ENCODE results near the gene GRK3.

The GRK3 gene

GRCh38 chr22:25669253-25670069 is 105.0 kb downstream of the GRK3 start:
- DNase-seq = no peak

- no peak for DNase-seq
Observed at GRCh38 chr22:25670070-25670461, 105.6 kb downstream of the GRK3 start.

DNA sequence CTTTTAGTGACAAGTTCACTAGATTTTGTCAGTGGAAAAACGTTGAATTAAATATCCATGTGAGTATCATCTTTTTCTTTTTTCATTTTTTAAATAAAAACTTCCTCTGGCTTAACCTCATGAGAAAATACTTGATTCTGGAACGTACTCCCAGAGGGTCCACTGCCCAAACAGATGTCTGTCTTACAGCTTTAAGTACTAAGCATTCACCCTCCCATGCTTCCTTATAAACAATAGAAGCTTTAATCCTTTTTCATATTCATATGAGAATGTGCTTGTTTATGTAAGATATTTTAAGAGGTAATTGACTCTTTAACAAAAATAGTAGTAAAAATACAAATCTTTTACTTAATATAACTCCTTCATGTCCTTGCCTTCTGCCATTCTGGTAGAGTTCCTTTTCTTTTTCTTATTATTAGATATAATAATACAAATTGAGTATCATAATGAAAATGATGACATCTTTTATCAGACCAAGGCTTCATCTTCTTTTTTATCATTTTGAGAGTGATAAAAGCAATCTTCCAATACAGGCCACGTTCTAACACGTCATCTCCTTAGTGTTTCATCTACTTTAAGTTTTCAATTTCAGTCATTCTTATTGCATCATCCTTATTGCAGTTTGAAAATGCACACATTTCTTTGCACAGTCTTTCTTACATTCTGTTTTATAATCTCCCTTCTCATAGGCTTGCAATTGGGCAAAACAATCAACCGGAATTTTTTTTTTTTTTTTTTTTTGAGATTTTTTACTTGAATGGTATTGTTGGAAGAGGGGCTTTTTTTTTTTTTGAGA is 108.0 kb downstream of the GRK3 start:
- DNase-seq = no peak

- DNase-seq = no peak
Observed at GRCh38 chr22:25673713-25674112, 109.2 kb downstream of the GRK3 start.

DNA sequence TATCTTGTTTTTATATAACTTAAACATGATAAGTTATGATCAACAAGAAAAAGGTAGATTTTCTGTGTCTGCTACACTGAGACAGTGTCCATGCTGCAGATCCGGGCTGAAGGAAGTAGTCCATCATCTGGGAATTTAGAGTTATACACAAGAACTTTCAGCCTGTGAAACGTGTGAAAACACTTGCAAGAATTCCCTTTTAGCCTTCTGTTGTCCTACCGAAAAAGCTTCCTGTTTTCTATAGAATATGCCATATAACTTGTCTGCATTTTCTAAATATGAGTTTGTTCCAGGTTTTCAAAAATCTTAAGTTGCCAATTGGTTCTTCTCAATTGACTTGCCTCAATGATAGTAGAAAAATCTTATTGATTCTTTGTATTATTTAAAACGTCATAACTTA is 113.2 kb downstream of the GRK3 start:
- no peak for DNase-seq

DNA sequence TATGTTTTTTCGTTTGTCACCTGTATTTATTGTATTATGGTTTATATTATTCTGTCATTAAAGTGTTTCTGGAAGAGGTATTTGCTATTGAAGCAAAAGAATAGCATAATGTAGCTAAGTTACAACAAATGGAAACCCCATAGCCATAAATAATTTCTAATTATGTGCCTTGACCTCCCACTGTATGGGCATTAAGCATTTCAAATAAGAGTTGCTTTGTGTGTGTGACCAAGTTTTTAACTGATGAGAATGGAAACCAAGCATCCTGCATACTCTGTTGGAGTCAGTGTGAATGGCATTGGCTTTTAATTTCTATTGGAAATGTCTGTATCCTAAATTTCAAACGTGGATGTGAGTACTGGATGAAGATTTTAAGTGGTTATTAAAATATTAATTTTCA is 115.6 kb downstream of the GRK3 start:
- DNase-seq = no peak

GRCh38 chr22:25680956-25681355 is 116.5 kb downstream of the GRK3 start:
- DNase-seq = no peak

DNA sequence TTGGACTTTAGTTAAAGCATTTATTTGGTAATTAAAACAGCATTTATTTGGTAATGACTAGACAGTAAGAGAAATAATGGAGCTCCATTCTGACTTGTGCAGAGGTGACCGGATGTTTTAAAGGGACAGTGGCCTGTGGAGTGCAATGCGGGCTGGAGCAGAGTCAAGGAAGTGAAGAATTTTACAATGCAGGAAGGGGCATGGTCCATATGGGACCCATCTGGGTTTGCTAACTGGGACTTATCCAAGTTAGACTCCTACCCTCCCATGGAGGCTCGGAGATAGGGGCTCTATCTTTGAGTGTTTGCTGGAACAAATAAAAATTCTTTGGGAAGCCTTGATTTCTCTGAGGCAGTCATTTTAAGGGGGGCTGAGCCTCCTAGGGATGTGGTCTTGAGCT is 117.6 kb downstream of the GRK3 start:
- no peak for DNase-seq

GRCh38 chr22:25688627-25689026 is 124.2 kb downstream of the GRK3 start:
- no peak for DNase-seq

DNA sequence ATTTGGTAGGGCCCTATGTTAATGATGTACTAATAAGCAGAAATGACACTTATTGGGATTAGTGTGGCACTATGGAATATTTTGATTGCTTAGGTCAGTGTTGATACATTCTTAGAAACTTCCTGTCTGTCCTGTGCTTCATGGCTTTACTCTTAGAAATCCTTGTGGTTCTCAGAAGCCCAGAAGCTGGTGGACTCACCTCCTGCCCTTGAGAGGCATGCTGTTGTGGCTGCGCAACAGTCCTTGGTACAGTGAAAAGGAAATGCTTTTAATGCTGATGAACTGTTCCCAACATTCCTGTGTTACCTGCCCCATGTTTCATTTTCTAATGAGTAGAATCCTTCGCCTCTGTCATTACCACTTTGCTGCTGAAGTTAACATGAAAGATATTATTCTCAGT is 125.2 kb downstream of the GRK3 start:
- no peak for DNase-seq

GRCh38 chr22:25690798-25691197 is 126.3 kb downstream of the GRK3 start:
- no peak for DNase-seq

DNA sequence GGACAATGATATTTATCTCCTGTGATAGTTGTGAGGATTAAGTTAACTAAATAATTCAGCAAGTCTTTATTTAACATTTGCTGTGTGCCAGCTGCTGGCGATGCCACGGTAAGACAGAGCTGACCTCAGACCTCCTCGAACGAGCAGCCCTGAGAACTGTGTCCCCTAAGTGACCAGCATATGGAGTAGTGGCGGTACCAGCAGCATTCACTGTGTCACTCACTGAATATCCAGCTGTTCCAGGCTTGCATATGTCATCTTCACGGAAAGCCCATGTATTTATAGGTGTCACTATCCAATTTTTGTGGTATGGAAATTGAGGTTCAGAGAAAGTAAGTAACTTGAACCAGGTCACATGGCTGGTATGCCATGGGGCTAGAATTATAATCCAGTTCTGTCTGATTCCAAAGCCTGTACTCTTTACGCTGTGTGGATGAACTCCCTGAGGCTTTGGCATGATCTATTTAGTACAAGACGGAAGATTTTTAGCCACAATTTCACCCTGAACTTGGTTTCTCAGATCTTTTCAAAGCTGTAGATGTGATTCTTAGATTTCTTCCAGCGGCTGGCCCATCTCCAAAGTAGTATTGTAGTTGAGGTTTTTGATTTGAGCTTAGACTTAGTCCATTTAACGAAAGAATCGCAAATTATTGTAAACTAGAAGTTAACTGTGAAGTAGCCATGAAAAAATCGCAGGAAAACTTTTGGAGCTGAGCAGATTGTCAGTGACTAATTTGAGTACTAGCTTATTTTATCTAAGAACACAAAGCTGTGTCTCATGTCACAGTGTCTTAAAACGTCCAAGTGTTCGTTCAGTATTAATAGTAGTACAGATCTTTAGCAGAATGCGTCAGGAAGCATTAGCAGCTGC is 128.2 kb downstream of the GRK3 start:
- DNase-seq = no peak

DNA sequence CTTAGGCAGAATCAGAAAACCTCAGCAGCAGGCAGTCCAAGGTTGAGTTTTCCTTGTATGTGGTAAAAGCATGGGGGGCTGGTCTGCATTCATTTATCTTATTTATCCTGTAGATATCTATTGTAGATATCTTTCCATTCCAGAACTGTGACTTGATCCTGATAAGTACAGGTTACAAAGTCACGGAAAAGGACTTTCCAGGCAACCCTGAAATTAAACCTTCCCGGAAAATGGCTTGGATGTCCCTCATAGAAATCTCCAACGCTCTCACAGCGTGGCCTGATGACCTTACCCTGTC is 128.7 kb downstream of the GRK3 start:
- DNase-seq = no peak

DNA sequence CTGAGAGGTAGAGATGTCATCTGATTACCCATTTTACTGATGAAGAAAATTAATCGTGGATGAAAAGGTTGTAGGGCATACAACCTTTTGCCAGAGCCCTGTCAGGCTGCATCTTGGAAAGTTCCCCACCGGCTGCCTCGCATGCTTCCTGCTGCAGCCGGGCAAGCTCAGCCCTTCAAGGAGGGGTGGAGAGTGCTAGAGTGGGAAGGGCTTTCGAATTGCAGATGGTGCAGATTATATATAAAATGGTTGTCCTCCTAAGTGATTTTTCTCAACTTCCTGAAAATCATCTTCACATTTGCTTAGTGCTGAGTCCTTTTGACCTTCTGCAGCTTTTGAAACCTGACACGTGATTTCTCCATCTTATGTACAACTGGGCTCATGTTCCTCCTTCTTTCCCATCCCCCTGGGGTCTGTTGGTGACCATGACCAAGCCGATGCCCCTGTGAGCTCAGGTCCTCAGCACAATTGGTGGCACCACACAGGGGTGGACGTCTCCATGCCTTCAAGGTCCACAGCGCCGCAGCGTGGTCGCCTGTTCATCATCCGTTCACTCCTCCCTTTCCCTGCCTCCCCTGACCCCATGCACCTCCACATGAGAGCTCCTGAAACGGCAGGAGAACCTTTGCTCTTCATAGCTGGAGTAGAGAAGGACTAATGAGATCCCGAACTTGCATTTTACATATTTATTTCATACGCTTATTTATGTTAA is 129.9 kb downstream of the GRK3 start:
- DNase-seq = no peak

GRCh38 chr22:25695146-25695545 is 130.7 kb downstream of the GRK3 start:
- DNase-seq = no peak

DNA sequence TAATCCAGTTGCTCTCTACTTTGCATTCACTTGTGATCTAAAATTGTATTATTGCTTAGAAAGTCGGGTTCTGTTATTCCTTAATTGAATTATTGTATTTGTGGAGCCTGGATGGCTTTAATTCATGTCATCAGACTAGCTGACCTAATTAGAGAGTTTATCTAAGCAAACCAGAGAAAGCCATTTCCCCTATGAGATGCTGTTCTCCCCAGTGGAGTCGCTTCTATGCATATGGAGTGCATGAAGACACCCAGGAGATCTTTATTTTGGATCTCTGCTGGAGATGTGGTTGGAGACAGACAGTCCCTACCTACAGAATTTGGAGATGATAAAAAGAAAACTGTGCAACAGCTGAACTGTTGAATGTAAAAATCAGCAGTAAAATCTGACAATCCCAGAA is 132.3 kb downstream of the GRK3 start:
- DNase-seq = no peak

- DNase-seq = no peak
Observed at GRCh38 chr22:25697181-25697664, 132.7 kb downstream of the GRK3 start.

DNA sequence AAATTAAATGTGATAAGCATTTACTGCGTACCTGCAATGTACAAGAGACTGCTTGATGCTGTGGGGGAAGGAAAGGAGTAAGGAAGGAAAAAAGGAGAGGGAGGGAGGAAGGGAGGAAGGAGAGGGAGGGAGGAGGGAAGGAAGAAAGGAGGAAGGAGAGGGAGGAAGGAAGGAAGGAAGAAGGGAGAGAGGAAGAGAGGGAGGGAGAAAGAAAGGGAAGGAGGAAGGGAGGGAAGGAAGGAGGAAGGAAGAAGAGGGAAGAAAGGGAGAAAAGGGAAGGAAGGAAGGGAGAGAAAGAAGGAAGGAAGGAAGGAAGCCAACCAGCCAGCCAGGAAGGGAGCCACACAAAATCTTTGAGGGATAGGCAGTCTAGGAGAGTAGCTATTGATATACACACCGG is 133.5 kb downstream of the GRK3 start:
- no peak for DNase-seq

- no peak for DNase-seq
Observed at GRCh38 chr22:25698461-25698860, 134.0 kb downstream of the GRK3 start.

GRCh38 chr22:25698978-25699377 is 134.5 kb downstream of the GRK3 start:
- no peak for DNase-seq

- DNase-seq = no peak
Observed at GRCh38 chr22:25701056-25701780, 136.7 kb downstream of the GRK3 start.

- DNase-seq = no peak
Observed at GRCh38 chr22:25702040-25702439, 137.6 kb downstream of the GRK3 start.
